ENCODE results near the gene RTP3.
"Not testable (repeated sequence)": the region's sequence is repeated elsewhere in the genome, so short reads cannot be mapped to it uniquely, and the experiment has no call there.

RTP3 gene

DNA sequence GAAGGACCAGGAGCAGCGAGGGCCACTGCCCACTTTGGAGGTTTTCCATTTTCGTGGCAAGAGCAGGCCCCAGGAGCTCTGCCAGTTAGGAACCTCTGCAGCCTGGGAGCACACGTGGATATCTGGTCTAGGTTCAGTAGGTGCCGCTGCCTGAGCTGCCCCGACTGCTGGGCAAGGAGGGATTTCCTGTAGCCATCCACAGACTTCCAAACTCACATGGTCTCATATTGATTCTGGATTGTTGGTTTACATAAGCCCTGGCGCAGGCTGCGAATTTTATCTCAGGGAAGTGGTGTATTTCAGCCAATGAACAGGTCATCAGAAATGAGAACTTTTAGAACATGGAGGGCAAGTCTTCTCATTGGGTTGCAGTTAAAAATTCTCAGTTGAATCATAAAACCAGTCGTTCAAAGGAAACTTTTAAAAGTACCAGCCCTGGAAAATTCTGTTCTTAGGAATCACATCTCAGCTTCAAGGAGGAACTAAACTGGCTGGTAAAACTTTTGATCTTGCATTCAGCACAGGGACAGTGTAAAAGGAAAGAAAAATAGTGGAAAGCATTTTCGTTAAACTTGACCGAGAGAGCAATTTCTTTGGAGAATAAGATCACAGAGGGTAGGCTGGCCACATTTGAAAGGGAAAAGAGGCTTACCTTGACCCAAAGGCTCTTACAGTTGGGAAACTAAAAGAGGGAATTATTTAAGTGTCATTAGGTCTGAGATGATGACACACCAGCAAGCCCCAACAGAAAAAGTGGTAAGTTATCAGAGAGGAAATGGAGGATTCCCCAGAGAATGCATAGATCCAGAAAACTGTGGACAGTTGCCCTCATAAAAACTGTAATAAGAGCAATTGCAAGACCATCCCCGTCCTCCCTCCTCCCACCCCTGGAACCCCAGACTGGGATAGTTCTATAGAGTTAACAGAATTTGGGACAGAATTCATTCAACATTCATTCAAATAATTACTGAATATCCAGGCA lies 6.4 kb upstream of the RTP3 start:
- DNase-seq (ENCODE audit: low spot score): peak; percentile 50

- no peak for DNase-seq (ENCODE audit: low spot score)
These were observed 4.8 kb upstream of the RTP3 start for GRCh38 chr3:46492890-46493547.

GRCh38 chr3:46494491-46494890 lies 3.3 kb upstream of the RTP3 start:
- not testable (repeated sequence) for DNase-seq (ENCODE audit: low spot score)

- peak; percentile 65 for DNase-seq (ENCODE audit: low spot score)
These were observed 1.8 kb upstream of the RTP3 start for GRCh38 chr3:46495901-46496456.

DNA sequence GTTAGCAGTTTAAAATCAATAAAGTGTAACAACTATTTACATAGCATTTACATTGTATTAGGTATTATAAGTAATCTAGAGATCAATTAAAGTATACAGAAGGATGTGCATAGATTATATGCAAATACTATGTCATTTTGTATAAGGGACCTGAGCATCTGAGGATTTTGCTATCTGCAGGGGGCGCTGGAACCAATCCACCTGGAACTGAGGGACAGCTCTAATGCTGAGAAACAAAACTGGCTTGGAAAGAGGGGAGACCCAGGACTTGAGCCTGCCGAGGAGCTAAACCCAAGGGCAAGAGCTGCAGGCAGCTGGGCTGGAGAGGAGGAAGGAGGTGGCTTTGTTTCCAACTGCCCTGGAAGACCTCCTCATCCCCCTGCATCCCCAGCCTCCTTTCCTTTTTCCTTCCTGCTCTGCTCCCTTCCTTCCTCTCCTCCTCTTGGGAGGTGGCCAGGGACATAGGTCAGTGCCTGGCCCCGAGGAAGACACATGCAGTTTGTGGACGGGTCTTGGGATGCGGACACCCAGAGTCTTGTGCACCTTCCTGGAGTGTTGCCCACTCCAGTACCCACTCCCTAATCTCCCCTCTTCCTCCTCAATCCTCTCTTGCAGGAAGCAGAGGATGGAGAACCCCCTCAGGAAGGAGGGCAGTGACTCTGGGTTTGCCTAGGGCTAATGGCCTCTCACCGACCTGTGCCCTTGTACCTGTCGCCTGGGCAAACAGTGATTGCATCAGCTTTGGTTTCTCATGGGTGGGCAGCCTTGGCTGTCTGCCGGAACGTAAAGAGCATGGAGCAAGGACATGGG lies 825 bp upstream of the RTP3 start:
- peak; percentile 50 for DNase-seq (ENCODE audit: low spot score)

DNA sequence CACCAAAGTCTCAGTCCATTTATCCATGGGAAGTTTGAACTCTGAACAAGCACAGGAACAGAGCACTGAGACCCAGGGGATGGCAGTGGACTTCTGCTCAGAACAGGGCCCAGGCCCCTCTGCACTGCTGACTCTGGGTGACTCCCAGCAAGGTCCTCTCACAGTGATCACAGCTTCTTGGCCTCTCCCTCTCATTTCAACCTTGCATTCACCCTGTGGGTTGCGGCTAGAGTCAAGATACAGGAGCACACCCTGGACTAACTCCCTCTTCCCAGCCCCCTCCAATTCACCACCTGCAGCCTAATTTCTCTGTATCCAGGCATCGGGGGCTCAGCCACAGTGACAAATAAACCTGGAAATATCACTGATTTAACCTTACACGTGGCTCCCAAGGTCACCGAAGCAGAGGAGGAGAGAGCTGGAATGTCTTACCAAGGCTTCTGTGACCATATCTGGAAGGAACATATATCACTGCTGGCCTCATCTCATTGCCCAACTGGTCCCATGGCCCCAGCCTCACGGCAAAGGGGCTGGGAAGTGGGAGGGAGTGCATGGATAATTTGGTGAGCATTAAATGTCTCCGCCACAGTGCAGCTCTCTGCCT lies 1.2 kb downstream of the RTP3 start:
- DNase-seq (ENCODE audit: low spot score): no peak

- DNase-seq (ENCODE audit: low spot score): peak; percentile 57
These were observed 3.2 kb downstream of the RTP3 start for GRCh38 chr3:46500656-46501635.

DNA sequence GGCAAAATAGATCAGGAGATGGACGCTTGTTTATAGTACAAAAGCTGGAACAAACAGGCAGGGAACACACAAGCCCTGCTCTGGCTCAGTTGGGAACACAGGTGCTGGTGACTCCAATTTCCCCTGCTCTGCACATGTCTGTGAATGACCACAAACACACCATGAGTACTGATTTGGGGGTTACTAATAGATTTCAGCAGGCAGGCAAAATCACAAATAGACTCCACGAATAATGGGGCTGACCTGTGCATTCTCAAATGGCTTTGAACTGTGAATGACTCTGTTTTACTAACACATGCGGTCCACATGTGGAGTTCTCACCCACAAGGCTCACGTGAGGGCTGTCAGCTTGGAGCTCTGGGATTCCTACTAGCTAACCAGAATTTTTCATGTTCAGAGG lies 3.9 kb downstream of the RTP3 start:
- DNase-seq (ENCODE audit: low spot score): no peak

GRCh38 chr3:46503200-46503874 lies 5.6 kb downstream of the RTP3 start:
- DNase-seq (ENCODE audit: low spot score): no peak

GRCh38 chr3:46504789-46505188 lies 7.0 kb downstream of the RTP3 start:
- no peak for DNase-seq (ENCODE audit: low spot score)

DNA sequence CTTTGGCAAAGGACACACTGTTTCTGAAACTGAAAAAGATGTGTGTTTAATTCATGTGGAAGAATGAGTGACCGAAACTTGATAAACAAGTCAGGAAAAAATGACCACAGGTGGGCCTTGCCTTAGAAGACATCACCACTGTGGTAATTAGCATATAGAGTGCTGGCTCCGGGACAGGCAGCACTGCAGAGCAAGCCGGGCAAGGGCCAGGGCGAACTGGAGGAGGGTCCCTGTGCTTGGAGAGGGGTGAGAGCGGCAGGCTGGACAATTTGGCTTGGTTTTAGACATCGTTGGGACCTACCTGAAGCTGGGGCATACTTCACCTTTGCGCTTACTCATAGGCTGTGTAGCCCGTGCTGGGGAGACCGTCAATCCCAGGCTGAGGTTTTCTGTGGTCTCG lies 8.2 kb downstream of the RTP3 start:
- no peak for DNase-seq (ENCODE audit: low spot score)

DNA sequence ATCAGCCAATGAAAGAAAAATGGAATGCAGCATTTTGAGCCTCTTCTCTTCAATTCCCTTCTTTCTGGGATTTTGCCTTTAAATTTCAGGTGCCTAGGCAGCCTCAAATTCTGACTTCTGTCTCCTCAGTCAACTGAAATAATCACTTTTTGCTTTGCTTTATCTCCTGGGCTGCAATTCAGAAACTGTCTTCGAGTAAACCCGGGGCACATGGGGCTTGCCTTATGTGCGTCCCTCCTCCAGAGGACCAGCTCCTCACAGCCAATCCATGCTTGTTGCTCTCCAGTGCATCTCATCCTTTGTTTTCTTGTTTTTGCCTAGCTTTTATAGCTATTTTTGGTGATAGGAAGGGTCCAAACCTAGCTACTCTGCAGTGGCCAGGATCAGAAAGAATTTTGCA lies 8.8 kb downstream of the RTP3 start:
- no peak for DNase-seq (ENCODE audit: low spot score)

- no peak for DNase-seq (ENCODE audit: low spot score)
These were observed 11.2 kb downstream of the RTP3 start for GRCh38 chr3:46508850-46509591.

DNA sequence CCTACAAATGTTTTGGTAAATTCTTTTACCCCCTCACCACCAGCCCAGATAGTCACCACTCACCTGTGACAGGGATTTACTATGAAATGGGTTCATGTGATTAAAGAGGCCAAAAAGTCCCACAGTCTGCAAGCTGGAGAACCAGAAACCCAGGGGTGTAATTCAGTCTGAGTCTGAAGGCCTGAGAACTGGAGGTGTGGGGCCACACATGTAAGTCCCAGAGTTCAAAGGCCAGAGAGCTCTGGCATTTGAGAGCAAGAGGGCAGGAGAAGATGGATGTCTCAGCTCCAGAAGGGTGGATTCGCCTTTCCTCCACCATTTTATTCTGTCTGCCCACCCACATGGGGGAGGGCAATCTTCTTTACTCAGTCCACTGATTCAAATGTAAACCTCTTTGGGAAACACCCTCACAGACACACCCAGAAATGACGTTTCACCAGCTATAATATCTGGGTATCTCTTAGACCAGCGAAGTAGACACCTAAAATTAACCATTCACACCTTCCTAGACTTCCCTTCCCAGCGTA lies 11.9 kb downstream of the RTP3 start:
- no peak for DNase-seq (ENCODE audit: low spot score)

DNA sequence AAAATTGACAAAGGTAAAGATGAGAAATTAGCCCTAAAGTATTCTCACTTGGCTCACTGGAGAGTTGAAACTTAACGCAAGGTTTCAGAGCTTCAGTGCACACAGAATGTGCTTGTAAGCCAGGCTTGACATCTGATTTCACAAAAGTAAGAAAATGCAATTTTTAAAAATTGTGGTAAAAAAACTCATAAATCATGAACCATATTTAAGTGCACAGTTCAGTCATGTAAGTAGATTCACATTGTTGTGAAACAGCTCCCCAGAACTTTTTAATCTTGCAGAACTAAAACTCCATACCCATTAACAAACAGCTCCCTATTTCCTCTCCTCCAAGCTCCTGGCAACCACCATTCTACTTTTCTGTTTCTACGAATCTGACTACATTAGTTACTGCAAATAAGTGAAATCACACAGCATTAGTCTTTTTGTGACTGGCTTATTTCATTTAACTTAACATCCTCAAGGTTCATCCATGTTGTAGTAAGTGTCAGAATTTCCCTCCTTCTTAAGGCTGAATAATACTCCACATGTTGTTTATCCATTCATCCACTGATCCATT lies 14.5 kb downstream of the RTP3 start:
- DNase-seq (ENCODE audit: low spot score): no peak

GRCh38 chr3:46516521-46516920 lies 18.7 kb downstream of the RTP3 start:
- no peak for DNase-seq (ENCODE audit: low spot score)

DNA sequence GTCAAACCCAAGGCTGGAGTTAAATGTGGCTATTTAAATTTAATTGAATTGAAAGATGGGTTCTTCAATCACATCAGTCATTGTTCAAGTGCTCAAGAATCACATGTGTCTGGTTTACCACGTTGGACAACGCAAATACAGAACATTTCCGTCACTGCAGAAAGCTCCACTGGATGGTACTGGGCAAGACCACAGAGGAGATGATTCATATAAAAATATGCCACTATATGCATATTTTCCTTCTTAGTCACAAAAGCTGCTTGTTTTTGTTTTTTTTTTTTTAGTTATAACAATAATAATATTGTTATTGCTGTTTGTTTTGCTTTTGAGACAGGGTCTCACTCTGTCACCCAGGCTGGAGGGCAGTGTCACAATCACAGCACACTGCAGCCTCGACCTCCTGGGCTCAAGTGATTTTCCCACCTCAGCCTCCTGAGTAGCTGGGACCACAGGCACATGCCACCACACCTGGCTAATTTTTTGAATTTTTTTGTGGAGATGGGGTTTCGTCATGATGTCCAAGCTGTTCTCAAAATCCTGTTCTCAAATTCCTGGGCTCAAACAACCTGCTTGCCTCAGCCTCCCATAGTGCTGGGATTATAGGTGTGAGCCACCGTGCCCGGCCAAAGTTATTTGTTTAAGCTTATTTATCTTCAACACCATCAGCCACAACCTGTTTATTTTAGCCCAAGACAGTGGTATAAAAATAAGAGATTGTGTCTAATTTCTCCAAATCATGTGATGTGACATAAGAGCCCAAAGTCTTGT lies 19.4 kb downstream of the RTP3 start:
- DNase-seq (ENCODE audit: low spot score): peak; percentile 98

DNA sequence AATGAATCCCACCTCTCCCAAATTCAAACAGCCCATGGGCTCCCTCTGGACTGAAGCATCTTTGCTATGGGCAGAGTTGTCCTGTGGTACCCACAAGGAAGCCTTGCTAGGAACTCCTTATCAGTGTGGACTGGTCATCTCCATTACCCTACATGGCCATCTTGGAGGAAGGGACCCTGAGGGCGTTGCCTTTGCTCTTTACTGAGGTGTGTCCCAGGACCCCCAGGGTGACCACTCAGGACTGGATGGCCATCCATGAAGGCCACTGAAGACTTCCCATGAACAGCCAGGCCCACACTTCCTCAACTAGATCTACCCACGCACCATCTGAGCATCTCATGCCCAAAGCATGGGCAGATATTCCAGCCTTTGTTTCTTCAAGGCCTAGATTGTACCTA lies 20.0 kb downstream of the RTP3 start:
- no peak for DNase-seq (ENCODE audit: low spot score)
